Esophagus muscularis mucosa (tissue), 4 donors: ENCODE results near the gene SLC38A10.

ENCODE experiments used
- EP300 ChIP-seq: sonication (generic); formaldehyde crosslinking; IDR thresholded peaks from one replicate; pipeline ENCODE4 v1.6.1; 2017; ENCODE audit warnings: antibody characterized with exemption
- POLR2A ChIP-seq: fragments of 450-650 bp; IDR thresholded peaks from one replicate; pipeline ENCODE4 v1.6.1; 2017; ENCODE audit warnings: antibody characterized with exemption, moderate library complexity, mild to moderate bottlenecking, low read depth
- POLR2AphosphoS5 ChIP-seq, 2 donors: sonication (generic); formaldehyde crosslinking; IDR thresholded peaks; one replicate each; pipeline ENCODE4 v1.6.1; 2017; ENCODE audit warnings: antibody characterized with exemption in 2 of 2
- TF ChIP-seq, protein P1 (sequence below), 3 experiments: fragments of 200-600 bp in 2 of 3; fragments of 450-650 bp in 1 of 3; sonication (generic) in 2 of 3; IDR thresholded peaks; one replicate each; pipeline ENCODE4 v1.5.1; 2017 to 2019; ENCODE audit warnings: antibody characterized with exemption in 3 of 3, mild to moderate bottlenecking in 2 of 3, moderate library complexity in 1 of 3

DNA sequence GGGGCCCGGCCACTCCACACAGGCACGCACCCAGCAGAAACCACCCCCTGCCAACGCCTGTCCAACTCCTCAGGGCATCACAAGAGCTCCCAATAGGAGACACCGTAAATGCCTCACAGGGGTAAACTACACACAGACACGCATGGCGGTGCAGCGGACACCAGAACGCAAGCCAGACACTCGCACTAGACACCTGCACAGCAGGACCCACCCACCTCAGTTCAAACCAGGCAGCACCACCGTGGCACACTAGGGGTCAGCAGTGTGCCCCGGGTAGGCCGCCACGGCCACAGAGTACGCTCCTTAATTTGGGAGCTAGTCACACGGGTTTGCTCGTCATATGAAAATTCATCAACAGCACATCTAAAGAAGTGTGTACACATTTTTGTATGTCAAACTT is 3.4 kb downstream of the SLC38A10 start:
- TF ChIP-seq, protein P1, sequence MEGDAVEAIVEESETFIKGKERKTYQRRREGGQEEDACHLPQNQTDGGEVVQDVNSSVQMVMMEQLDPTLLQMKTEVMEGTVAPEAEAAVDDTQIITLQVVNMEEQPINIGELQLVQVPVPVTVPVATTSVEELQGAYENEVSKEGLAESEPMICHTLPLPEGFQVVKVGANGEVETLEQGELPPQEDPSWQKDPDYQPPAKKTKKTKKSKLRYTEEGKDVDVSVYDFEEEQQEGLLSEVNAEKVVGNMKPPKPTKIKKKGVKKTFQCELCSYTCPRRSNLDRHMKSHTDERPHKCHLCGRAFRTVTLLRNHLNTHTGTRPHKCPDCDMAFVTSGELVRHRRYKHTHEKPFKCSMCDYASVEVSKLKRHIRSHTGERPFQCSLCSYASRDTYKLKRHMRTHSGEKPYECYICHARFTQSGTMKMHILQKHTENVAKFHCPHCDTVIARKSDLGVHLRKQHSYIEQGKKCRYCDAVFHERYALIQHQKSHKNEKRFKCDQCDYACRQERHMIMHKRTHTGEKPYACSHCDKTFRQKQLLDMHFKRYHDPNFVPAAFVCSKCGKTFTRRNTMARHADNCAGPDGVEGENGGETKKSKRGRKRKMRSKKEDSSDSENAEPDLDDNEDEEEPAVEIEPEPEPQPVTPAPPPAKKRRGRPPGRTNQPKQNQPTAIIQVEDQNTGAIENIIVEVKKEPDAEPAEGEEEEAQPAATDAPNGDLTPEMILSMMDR (IDR thresholded peaks at IDR 0.05): peak; percentile 86
- TF ChIP-seq POLR2AphosphoS5 (IDR thresholded peaks at IDR 0.05) (peak; percentile 41 to 76), EP300 (no peak), POLR2A (no peak)
